Right cardiac atrium (tissue), 5 donors: Measurements from ENCODE around the gene VOPP1. TPM values are rescaled to one million over a fixed set of nuclear protein-coding genes. Genes with fewer than 3 reads are reported as not detected.

Experiments used
- ATAC-seq, 2 donors: fragments of 200-7000 bp; cut with Tn5 transposase; one replicate each; pipeline versions ENCODE4 v1.8.0 to v1.9.1; 2020; ENCODE audit warnings: moderate library complexity in 2 of 2, mild to moderate bottlenecking in 1 of 2
- DNase-seq, 3 donors: peaks; one replicate each; pipeline ENCODE4 v3.0.0-alpha.2; 2020
- H3K27ac ChIP-seq: one replicate; pipeline ENCODE4 v1.5.1; 2013; ENCODE audit warnings: mild to moderate bottlenecking, low read length, control low read depth, moderate library complexity
- H3K27me3 ChIP-seq: one replicate; pipeline ENCODE4 v1.6.1; 2013; ENCODE audit not compliant: control insufficient read depth, insufficient read depth
- H3K4me1 ChIP-seq: one replicate; pipeline ENCODE4 v1.6.1; 2013; ENCODE audit warnings: low read length; ENCODE audit not compliant: control insufficient read depth, insufficient read depth
- H3K4me3 ChIP-seq: one replicate; pipeline ENCODE4 v1.5.1; 2013; ENCODE audit warnings: low read length, control low read depth
- H3K9me3 ChIP-seq: one replicate; pipeline ENCODE4 v1.6.1; 2013; ENCODE audit warnings: low read length; ENCODE audit not compliant: control insufficient read depth
- WGBS: extraction: QIAGEN DNeasy Blood & Tissue Kit; methylation state at CpG from one replicate; pipeline ENCODE4 v1.1.7; 2013; 5-methylcytosine and 5-hydroxymethylcytosine counted together
- intact Hi-C, 4 donors: fragments of 100-400 bp; cut with DNase I; formaldehyde crosslinking; loops; one replicate each; pipeline versions ENCODE4 v1.11.0 to v1.14.0; 2022 to 2023
- polyA plus RNA-seq: library from polyadenylated mRNA; stranded (reverse); fragments of 200-250 nt; gene quantifications from one replicate; pipeline ENCODE4 v1.2.3, GENCODE V29; 2013
- total RNA-seq, 4 donors: library from RNA; stranded (reverse); fragmentation: NEBNext Ultra II Directional; extraction: Animal tissue kit (Norgen Biotek cat#: 25700); gene quantifications; one replicate each; pipeline ENCODE4 v1.2.1, GENCODE V29; 2021
- donor health status: healthy with polysubstance abuse.
- donor health status: DM: no; HTN: yes; CAD: no.
- donor health status: DM: no; HTN: no; CAD: no.
- donor health status: DM: no; HTN: yes; CAD: no; lungs with severe emphysema.
- donor health status: DM: yes; HTN: yes; CAD: no.

VOPP1 gene
- total and polyA plus RNA-seq, 5 donors = 12.7 to 21.8 (median 20.7) TPM

- H3K9me3 ChIP-seq = no peaks in the 10 kb centered on the region
- WGBS = 92% methylated on average over 10 of the region's 10 CpGs
- no peaks in the 10 kb centered on the region for H3K27me3 ChIP-seq
- no peak overlapping the region for H3K27ac ChIP-seq
- intact Hi-C loops = loop anchor here in 1 of 4 donors (5.0 kb wide), 1 partner anchor 53 kb away; no protein-coding TSS in a partner anchor
- H3K4me1 ChIP-seq = peaks cover 2% of the 10 kb centered on the region
- no peak overlapping the region for H3K4me3 ChIP-seq
- DNase-seq (no peak), ATAC-seq (no peak)
Observed at GRCh38 chr7:55504967-55505658, 67.2 kb downstream of the VOPP1 start.

DNA sequence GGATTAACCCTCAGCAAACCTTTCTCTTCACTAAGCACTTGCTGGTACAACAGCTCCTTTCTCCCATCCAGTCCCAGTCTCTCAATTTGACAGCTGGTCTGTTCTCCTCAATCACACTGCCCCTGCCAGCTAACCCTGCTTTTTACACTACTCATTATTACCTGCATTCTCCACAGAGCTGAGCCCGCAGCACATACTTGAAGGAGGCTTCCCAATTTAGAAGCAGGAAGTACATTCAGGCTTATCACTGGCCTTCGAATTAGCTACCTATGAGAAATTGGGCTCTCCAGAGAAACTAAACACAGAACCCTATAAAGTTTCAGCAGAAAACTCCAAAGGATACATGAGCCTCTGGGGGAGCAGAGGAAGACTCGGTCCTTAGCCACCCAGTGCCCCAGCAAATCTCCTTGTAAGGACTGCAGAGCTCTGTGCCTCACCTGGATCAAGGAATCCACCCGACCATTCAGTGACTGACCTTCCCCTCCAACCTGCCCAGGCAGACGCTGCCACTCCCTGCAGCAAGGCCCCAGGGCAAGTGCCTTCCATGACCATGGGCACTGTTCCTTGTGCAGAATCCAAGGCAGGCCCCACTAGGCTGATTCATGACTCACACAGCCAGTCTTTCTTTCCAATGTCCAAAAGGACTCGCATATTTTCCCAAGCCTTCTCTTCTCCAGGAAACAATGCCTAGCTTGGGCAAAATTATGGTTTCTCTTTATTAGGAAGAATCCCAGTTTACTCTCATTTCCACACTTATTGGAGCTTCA lies 68.0 kb downstream of the VOPP1 start:
- intact Hi-C loops = loop anchor here in 1 of 4 donors (5.0 kb wide), 1 partner anchor 52 kb away; no protein-coding TSS in a partner anchor
- ATAC-seq = peak in 1 of 2 donors; percentile 17

GRCh38 chr7:55502858-55503440 lies 69.4 kb downstream of the VOPP1 start:
- H3K27ac ChIP-seq = no peak overlapping the region
- ATAC-seq = no peak
- intact Hi-C loops = loop anchor here in 1 of 4 donors (5.0 kb wide), 1 partner anchor 51 kb away; no protein-coding TSS in a partner anchor
- DNase-seq = no peak
- H3K4me3 ChIP-seq = no peak overlapping the region
- H3K9me3 ChIP-seq = no peaks in the 10 kb centered on the region
- H3K4me1 ChIP-seq = peaks cover 5% of the 10 kb centered on the region
- 64% methylated on average over 8 of the region's 8 CpGs for WGBS
- H3K27me3 ChIP-seq = no peaks in the 10 kb centered on the region

More for the DNA sequence above, 68.0 kb downstream of the VOPP1 start:
- WGBS = 73% methylated on average over 6 of the region's 6 CpGs
- Histone ChIP-seq H3K27me3 (no peaks in the 10 kb centered on the region), H3K27ac (no peak overlapping the region), H3K4me3 (no peak overlapping the region), H3K9me3 (no peaks in the 10 kb centered on the region), H3K4me1 (peaks cover 5% of the 10 kb centered on the region)
- no peak for DNase-seq

DNA sequence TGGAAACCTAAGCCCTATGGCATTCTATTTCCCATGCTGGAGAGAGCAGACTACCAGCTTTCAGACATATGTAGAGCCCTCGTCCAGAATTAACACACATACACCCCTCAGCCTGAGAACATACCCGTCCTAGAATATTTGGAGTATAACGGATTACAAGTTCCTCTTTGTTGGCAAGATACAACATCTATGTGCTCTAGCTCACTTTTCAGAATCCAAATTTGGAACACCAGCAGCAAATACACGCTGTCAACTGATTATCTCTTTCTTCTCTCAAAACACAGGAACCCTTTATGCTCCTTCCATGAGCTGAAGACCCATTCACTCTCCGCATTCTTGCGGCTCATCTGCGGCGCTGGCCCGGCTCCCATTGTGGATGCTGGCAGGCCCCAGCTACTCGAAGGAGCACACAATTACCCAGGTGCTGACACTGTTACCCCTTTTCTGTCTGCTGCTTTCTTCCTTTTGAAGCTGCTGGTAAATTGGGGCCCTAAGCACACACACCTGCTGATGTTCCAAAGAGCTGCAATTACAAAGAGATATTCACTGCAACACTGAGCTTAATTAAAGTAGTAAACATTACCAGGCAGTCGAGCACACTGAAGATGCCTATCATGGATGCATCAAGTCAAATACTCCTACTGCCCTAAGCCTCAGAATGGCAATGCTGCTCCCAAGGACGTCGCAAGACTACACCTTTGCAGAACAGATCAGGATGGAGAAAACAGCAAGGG lies 70.0 kb downstream of the VOPP1 start:
- H3K9me3 ChIP-seq = no peaks in the 10 kb centered on the region
- WGBS = 72% methylated on average over 13 of the region's 13 CpGs
- H3K27ac ChIP-seq = no peak overlapping the region
- H3K4me1 ChIP-seq = peaks cover 5% of the 10 kb centered on the region
- H3K27me3 ChIP-seq = no peaks in the 10 kb centered on the region
- ATAC-seq (no peak), DNase-seq (no peak)
- intact Hi-C loops = loop anchor here in 1 of 4 donors (5.0 kb wide), 1 partner anchor 50 kb away; no protein-coding TSS in a partner anchor
- no peak overlapping the region for H3K4me3 ChIP-seq

DNA sequence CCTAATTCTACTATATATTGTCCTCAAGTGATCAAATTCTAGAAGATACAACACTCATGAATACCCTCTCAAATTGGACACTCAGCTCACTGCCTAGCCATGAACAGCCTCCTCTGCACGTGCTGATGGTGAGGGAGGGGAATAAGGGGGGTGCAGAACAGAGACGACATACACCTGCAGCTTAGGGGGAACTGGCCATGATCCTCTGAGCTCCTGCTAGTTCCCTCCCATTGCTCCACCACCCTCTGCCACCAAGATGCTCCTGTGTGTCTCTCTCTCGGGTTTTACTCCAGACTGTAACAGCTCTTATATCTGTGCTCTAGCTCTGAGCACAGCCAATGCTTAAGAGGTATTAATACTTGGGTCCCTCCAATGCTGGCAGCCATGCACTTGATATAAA lies 70.7 kb downstream of the VOPP1 start:
- no peak overlapping the region for H3K27ac ChIP-seq
- no peaks in the 10 kb centered on the region for H3K27me3 ChIP-seq
- intact Hi-C loops = loop anchor here in 1 of 4 donors (5.0 kb wide), 1 partner anchor 49 kb away; no protein-coding TSS in a partner anchor
- H3K4me1 ChIP-seq = peaks cover 5% of the 10 kb centered on the region
- no peak overlapping the region for H3K4me3 ChIP-seq
- DNase-seq = no peak
- H3K9me3 ChIP-seq = no peaks in the 10 kb centered on the region
- no peak for ATAC-seq
- 69% methylated on average over 3 of the region's 3 CpGs for WGBS

- no peak for DNase-seq
- Histone ChIP-seq H3K4me1 (peaks cover 5% of the 10 kb centered on the region), H3K27me3 (no peaks in the 10 kb centered on the region), H3K9me3 (no peaks in the 10 kb centered on the region), H3K27ac (no peak overlapping the region), H3K4me3 (no peak overlapping the region)
- WGBS = 62% methylated on average over 7 of the region's 7 CpGs
- ATAC-seq = peak; percentile 35 to 67
- intact Hi-C loops = loop anchor here in 1 of 4 donors (5.0 kb wide), 1 partner anchor 48 kb away; no protein-coding TSS in a partner anchor
Observed at GRCh38 chr7:55500117-55500756, 72.1 kb downstream of the VOPP1 start.

- Histone ChIP-seq H3K9me3 (no peaks in the 10 kb centered on the region), H3K4me3 (no peak overlapping the region), H3K27ac (no peak overlapping the region), H3K27me3 (no peaks in the 10 kb centered on the region), H3K4me1 (peaks cover 5% of the 10 kb centered on the region)
- DNase-seq (no peak), ATAC-seq (no peak)
- intact Hi-C loops = no loop called here
- WGBS = 93% methylated on average over 12 of the region's 12 CpGs
Observed at GRCh38 chr7:55499591-55499990, 72.7 kb downstream of the VOPP1 start.

DNA sequence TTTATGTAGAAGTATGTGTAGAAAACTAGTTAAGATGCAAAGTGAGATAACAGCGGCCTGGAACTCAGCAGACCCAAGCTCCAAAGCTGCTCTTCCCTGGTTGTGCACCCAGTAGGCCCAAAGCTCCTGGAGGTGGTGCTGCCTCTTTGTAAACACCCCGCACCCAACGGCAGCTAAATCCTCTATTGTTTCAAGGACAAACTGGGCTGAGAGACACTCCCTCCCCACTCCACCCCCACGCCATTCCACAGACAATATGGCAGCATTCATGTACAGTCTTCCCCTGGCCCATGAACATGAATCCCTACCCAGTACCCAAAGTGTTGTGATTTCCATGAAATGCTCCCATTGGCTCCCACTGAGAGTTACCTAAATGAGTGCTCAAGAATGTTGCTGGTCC lies 73.5 kb downstream of the VOPP1 start:
- no peak for DNase-seq
- intact Hi-C loops = no loop called here

DNA sequence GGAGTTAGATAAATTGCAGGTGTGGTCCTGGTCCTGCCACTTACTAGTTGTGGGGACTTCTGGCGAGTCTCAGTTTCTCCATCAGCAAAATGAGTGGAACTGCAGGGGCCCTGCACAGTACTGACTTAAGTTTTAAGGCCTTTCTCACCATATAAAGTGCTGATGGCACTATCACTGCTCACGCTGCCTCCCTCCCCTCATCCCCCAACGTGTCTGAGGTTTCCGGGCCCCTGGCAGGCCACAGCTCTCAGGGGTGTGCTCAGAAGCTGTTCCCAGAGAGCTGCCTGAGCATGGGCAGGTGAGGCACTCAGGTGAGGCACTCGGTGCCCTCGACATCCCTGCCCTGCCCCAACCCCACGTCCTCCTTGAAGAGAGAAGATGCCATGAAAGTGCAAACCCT lies 74.2 kb downstream of the VOPP1 start:
- H3K27ac ChIP-seq = no peak overlapping the region
- DNase-seq = peak in 1 of 3 donors; percentile 32
- H3K27me3 ChIP-seq = no peaks in the 10 kb centered on the region
- H3K9me3 ChIP-seq = no peaks in the 10 kb centered on the region
- WGBS = 81% methylated on average over 7 of the region's 7 CpGs
- intact Hi-C loops = no loop called here
- peaks cover 5% of the 10 kb centered on the region for H3K4me1 ChIP-seq
- no peak overlapping the region for H3K4me3 ChIP-seq
- ATAC-seq = no peak

More for the DNA sequence above, 73.5 kb downstream of the VOPP1 start:
- Histone ChIP-seq H3K27me3 (no peaks in the 10 kb centered on the region), H3K4me3 (no peak overlapping the region), H3K9me3 (no peaks in the 10 kb centered on the region), H3K27ac (no peak overlapping the region), H3K4me1 (peaks cover 5% of the 10 kb centered on the region)
- no peak for ATAC-seq
- WGBS = 91% methylated on average over 4 of the region's 4 CpGs

GRCh38 chr7:55497521-55497920 lies 74.8 kb downstream of the VOPP1 start:
- peaks cover 5% of the 10 kb centered on the region for H3K4me1 ChIP-seq
- WGBS = 97% methylated on average over 7 of the region's 7 CpGs
- intact Hi-C loops = no loop called here
- H3K9me3 ChIP-seq = no peaks in the 10 kb centered on the region
- DNase-seq (no peak), ATAC-seq (no peak)
- H3K27me3 ChIP-seq = no peaks in the 10 kb centered on the region
- no peak overlapping the region for H3K4me3 ChIP-seq
- H3K27ac ChIP-seq = no peak overlapping the region
